SK-N-DZ (cell line): ENCODE measurements around the gene WDPCP.
A peak's percentile ranks its signal among the peaks of the same experiment; 100 is the strongest.
"Not testable (repeated sequence)": the region's sequence is repeated elsewhere in the genome, so short reads cannot be mapped to it uniquely, and the experiment has no call there.

Source experiments
- DNase-seq: peaks from one replicate; pipeline ENCODE4 v3.0.0-alpha.2; 2015; ENCODE audit warnings: low spot score

Gene WDPCP

DNA sequence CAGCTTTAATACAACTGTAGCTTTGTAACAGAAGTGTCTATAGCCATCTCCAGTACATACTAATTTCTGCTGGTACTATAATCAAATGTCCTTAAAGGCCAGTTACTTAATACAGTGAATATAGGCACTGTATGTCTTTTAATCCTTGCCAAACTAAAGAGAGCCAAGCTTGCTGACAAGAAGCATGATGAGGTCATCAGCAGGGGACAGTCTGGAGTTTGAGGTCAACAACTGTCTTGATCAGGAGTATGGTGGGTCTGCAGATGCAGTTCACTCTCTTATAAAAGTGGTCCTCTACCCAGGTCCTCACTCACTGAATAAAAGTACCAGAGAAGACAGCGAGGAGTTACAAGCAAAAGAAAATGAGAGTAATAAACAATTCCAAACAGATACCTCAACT, 219.1 kb downstream of the WDPCP start:
- DNase-seq: no peak

DNA sequence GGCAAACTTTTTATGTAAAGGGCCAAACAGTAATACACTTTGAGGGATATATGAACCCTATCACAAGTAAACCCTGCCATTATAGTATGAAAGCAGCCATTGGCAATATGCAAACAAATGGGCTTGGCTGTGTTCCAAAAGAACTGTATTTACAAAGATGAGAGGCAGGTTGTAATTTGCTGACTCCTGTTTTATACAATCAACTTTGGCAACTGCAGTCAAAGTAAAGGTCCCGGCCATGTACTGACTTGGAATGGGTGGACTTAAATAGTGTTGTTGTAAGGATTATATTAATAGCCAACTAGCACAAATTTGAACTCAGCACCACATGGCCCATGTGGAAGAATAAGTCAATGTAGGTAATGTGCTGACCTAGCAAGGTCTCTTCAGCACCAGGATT, 223.4 kb downstream of the WDPCP start:
- DNase-seq: no peak

DNA sequence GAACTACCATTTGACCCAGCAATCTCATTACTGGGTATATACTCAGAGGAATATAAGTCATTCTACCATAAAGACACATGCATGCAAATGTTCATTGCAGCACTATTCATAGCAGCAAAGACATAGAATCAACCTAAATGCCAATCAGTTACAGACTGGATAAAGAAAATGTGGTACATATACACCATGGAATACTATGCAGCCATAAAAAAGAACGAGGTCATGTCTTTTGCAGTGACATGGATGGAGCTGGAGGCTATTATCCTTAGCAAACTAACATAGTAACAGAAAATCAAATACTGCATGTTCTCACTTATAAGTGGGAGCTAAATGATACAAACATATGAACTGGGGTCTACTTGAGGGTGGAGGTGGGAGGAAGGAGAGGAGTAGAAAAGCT, 230.6 kb downstream of the WDPCP start:
- not testable (repeated sequence) for DNase-seq

DNA sequence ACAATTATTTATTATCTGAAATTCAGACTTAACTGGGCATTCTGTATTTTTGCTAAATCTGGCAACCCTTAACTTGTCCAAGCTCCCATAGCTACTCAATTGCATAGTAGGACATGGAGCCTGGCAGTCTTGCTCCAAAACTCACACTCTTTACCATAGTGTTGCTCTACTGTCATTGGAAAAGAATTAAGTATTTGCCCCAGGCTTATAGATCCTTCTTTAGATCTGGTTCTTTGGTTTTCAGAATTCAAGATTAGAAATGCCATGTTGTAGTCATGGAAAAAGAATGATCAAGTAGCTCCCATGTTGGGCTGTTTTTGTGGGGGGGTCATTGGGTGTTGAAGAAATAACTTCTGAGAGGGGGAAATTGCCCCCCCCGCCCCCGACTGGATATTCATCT, 240.9 kb downstream of the WDPCP start:
- no peak for DNase-seq

DNA sequence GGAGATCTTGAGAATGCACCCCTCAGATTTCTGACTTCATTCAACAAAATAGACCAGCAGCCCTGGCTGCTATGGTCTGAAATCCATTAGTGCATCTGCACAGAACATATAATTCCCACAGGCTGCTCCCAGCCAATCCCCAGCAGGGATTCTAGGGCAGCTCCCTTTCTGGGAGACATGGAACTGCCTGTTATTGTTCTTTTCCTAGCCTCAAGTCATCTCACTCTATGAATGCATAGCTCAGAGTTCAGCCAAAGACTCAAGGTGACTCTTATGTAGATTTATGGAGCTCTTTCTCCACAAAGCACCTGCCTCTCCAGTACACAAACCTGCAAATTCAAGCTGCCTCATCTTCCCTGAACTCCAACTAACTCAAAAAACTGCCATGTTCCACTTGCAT, 241.9 kb downstream of the WDPCP start:
- DNase-seq: no peak

DNA sequence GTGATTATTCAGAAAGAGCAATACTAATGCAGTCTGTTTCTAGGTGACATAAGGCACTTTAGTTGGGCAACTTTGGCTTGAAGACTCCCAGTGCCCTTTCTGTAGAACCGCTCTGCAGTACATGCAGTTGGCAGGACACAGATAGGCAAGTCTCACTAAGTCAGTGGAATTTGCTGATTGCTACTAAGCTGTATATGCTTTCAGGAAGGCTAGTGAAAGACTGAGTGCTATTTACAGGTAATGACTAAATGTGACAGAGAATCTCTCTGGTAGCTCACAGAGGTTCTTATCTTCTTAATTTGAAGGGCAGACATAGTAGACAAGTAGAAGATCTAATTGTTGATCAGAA, 243.0 kb downstream of the WDPCP start:
- no peak for DNase-seq

DNA sequence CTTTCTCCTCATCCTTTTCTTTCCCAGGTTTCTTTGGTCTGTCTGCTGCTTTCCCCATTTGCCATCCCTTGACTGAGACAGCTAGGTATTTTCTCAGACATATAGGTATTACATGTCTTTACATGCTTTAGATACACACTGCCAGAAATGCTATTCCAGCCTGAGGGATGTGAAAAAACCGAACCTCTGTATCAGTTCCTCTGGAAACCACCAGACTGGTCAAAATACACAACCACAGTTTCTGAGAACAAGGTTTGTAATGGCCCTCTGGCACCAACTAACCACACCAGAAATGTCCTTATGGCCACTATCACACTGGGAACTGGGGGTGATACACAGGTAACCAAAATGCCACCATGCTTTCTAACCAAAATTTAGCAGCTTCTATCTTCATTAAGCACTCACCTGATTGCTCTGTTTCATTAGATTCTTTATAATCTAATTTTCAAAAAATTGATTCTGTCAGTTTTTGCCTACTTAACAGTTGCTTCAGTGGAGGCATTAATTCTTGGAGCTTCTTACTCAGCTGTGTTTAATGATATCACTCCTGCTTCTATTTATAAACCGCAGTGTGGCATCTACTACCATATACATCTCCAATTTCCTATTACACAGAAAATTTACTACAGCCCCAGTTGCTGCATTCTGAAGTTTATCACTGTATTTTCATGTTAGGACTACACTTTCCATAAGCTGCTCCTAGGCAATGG, 243.5 kb downstream of the WDPCP start:
- no peak for DNase-seq

DNA sequence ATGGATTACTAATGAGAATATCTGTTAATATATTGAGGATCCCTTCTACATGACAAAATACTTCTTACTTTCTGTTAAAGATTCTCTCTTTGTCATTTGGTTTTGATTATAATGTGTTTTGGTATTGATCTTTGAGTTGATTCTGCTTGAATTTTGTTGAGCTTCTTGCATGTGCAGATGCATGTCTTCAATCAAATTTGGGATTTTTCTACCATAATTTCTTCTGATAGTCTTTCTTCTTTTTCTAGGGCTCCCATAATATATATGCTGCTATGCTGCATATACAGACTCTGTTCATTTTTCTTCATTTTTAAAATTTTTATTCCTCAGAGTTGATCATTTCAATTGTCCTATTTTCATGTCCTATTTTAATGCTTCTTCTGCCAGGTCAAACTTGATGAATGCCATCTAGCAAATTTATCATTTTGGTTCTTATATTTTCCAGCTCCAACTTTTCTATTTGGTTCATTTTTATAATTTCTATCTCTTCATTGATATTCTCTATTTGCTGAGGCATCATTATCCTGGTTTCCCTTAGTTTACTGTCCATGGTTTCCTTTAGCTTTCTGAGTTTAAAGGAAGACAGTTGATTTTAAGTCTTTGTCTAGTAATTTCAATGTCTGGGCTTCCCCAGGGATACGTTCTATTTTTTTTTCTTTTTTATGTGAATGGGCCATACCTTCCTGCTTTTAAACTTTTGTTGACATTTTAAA, 244.7 kb downstream of the WDPCP start:
- DNase-seq: no peak

DNA sequence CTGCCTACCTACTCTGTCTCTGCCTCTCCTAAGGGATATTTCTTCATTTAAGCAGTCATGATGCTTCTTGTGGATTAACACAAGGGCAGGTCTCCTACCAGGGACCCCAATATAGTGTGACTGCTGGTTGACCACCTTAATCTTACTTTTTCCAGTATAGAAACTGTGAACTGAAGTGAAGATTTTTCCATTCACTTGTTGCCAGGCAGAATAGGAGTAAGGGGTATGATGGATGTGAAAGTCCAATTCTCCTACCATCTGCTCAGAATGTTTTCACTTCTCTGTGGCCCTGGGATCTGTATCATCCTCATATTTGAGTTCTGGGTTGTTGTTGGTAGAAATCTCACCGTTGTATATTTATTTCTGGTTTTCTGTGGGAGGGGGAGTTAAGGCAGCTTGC, 247.8 kb downstream of the WDPCP start:
- DNase-seq: no peak

DNA sequence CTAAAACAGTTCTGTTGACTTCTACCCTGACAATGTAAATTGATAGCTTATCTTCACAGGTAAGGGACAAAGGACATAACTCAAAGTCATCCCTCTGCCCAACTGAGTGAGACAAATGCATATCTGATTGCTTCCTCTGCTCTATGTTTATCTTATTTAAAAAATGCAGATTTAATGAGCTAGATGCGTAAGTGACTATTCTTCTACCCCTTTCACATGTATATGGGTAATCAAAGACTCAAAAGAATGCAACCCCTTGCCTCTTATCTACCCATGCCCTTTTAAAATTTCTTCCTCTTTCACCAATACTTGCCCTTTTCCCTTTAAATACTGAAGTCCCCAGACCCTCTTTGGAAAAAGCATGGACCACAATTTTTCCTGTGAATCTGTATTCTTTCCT, 253.4 kb downstream of the WDPCP start:
- no peak for DNase-seq

DNA sequence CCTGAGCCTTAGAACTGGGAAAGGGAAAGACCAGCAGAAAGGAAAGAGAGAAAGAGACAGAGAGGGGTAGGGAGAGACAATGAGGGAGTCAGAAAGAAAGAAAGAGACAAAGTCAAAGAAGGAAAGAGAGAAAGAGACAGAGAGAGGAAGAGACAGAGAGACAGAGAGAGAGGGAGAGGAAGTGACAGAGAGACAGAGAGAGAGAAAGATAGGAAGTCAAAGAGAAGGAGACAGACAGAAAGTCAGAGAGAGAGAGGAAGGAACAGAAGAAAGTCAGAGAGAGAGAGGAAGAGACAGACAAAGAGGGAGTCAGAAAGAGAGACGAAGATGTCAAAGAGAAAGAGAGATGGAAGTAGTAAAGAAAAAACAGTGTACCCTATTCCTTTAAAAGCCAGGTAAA, 261.8 kb downstream of the WDPCP start:
- DNase-seq: no peak

DNA sequence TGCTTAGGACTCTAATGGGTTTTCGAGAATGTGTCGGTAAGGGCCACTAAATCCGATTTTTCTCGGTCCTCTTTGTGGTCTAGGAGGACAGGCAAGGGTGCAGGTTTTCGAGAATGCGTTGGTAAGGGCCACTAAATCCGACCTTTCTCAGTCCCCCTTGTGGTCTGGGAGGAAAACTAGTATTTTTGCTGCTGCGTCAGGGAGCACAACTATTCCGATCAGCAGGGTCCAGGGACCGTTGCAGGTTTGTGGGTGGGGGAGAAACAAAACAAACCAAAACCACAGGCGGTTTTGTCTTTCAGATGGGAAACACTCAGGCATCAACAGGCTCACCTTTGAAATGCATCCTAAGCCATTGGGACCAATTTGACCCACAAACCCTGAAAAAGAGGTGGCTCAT, 264.6 kb downstream of the WDPCP start:
- not testable (repeated sequence) for DNase-seq

DNA sequence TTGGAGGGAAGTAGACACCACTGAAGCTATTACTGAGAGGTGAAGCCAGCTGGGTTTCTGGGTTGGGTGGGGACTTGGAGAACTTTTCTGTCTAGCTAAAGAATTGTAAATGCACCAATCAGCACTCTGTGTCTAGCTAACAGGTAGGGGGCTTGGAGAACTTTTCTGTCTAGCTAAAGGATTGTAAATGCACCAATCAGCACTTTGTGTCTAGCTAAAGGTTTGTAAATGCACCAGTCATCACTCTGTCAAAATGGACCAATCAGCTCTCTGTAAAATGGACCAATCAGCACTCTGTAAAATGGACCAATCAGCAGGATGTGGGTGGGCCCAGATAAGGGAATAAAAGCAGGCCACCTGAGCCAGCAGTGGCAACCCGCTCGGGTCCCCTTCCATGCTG, 266.3 kb downstream of the WDPCP start:
- not testable (repeated sequence) for DNase-seq

DNA sequence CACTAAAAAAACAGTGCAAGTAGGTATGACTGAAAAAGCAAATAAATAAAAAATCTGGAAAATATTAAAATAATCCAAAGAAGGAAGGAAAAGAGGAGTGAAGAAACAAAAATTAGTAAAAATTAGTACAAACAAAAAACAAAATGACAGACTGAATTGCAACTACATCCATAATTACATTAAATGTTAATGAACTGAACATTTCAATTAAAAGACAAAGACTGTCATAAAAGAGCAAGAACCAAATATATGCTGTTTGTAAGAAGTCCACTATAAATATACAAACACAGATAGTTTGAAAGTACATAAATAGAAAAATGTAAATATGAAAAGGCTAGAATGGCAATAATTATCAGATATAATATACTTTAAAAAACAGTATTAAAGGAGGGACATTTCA, 267.6 kb downstream of the WDPCP start:
- DNase-seq: no peak

DNA sequence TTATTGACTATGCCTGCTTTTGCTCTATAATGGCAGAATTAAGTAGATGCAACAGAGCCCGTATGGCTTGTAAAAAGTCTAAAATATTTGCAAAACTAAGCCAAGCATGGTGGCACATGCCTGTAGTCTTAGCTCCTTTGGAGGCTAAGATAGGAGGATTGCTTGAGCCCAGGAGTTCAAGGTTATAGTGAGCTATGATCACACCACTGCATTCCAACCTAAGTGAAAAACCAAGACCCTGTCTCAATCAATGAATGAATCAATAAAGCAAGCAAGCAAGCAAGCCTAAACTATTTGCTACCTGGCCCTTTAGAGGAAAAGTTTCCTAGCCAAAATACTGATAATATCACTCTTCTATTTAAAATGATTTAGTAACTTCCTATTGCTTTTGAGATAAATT, 277.7 kb downstream of the WDPCP start:
- DNase-seq: no peak

DNA sequence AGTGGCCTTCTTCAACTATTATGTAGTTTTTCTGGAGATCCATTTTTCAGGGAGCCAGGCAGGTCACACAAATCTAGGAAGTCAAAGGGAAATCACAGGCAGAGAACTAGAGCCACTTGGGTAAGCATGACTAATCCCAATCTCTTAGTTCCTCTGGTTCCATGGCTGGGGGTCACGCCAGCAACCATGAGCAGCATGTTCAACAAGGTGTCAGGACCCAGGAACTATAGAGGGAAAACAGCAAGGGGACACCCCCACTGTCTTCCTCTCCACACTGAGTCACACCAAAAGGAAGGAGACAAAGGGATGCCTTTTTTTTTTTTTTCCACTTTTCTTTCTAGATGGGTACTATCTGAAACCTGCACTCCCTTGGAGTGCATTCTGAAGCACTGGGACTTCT, 286.8 kb downstream of the WDPCP start:
- DNase-seq: no peak

DNA sequence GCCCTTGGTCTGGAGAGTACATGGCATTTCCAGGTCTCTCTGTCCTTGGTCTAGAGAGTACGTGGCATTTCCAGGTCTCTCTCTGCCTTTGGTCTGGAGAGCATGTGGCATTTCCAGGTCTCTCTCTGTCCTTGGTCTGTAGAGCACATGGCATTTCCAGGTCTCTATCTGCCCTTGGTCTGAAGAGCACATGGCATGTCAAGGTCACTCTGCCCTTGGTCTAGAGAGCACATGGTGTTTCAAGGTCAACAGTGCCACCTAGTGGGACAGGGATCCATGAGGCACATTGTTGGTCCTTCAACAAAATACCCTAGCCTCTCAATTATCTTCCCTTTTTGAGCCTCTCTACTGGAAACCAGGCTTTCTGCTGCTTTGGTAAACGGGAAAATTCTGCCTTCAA, 287.4 kb downstream of the WDPCP start:
- no peak for DNase-seq

DNA sequence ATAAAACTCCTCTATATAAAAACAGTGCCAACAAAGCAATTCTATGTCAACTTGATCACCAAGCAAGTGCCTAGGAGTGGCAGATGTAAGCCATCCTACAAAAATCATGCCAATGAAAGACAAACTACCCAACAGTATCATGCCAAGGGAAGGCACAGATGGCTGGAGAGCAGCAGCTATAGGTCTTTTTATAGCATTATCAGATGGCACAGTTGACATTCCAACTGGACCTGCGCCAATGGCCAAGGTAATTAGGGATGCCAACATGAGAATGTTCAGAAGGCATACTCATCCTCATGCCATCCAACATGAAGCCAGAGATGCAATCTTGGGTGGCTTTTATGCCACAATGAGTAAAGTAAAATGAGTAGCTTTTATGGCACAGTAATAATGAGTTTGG, 300.3 kb downstream of the WDPCP start:
- DNase-seq: no peak

DNA sequence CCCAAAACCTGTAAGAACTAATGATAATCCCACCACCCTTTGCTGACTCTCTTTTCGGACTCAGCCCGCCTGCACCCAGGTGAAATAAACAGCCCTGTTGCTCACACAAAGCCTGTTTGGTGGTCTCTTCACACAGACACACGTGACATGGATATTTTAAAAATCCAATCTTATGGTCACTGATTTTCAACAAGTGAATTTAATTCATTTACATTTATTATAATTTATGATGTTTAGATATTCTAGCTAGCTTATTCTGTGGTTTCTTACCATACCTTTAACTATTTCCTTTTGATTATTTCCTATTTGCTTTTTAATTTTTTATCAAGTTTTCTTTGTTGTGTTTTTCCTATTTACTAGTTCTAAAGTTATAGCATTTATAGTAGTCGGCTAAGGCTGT, 301.8 kb downstream of the WDPCP start:
- DNase-seq: not testable (repeated sequence)

DNA sequence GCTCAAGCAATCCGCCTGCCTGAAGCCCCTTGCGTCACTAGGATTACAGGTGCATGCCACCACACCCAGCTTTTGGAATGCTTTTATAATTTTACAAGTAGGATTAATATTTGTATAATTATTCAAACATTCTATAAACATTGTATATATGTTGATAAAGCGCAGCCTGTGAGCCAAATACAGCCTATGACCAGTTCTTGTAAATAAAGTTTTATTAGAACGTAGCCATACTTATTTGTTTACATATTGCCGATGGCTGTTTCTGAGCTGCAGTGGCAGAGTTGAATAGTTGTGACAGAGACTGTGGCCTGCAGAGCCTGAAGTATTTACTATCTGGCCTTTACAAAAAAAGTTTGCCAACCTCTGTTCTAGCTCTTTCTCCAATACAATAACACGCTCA, 305.0 kb downstream of the WDPCP start:
- DNase-seq: no peak

DNA sequence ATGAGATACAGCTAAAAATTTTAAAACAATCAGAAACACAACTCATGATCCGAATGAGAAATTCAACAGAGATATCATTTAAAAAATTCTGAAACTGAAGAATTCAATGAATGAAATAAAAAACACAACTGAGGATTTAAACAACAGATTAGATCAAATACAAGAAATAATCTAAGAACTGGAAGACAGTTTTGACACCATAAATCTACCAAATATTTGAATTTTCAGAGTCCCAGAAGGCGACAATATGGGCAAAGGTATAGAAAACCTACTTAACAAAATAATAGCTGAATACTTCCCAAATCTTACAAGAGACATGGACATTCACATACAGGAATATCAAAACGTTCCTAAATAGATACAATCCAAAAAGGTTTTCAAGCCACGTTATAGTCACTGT, 315.7 kb downstream of the WDPCP start:
- no peak for DNase-seq

DNA sequence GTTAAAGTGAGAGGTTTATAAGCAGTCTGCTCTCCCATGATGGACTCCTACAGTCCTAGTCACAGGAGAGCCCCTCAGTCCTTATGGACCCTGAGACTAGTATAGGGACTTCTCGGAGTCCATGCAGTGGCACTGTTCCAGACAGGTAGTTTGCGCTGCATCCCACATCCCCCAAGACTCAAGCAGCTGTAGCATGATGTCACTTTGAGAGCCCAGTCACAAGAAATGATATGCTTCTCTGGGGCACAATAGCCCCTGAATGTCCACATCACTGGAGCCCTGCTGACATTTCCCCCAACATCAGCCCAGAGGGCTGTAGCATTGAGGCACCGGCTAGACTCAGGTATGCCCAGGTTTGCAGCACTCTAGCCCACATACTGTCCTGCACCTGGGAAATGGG, 317.6 kb downstream of the WDPCP start:
- DNase-seq: no peak

DNA sequence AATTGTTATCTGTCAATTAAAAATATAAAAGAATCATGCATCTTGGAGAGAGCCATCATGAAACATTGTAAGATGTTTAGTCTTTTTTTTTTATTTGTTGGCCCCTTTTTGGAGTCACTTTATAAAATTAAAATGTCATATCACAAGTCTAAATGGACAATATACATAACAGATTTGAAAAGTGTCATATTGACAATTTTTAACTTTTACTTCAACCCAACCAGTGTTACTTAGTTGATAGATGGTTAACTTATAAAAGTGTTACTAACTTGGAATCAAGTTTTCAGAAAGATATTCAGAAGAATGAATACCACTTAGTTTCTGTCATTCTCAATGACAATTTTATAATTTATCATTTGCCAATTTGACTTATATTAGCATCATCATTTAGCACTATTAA, 319.3 kb downstream of the WDPCP start:
- DNase-seq: no peak

DNA sequence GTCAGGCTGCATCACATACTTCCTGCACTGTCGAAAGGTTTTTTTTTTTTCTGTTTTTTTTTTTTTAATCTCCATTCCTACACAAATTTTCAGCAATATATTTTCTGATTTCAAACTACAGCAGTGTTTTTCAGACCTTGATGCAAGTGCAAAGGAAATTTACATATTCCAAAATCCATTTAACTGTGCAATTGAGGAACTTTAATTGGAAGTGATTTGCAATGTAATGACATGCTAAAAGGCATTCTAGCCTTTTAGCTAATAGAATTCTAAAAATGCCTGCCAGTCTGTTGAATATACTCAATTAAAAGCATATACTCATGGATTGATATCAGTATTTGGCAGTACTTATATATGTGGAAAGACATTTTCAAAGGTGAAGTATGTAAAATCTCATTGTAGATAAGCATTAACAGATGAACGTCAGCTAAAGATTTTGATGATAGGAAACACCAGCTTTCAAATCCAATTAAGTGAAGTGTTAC, 327.1 kb downstream of the WDPCP start:
- DNase-seq: peak; percentile 7
